Keratinocyte (primary cell): ENCODE data around the gene SS18. TPM values are rescaled to one million over a fixed set of nuclear protein-coding genes. Genes with fewer than 3 reads are reported as not detected.

Source experiments
- DNase-seq: peaks from one replicate; pipeline ENCODE4 v3.0.0-alpha.2; 2011; ENCODE audit warnings: low read depth, missing footprints, low spot score
- FAIRE-seq: peaks from 2 replicates; lab custom pipeline; 2011; peaks lifted over from hg19 to GRCh38; lab: Jason Lieb, UNC
- H2AFZ ChIP-seq: 2 replicates; pipeline ENCODE4 v1.6.0; 2012; ENCODE audit warnings: low read length, control low read depth, inconsistent platforms; ENCODE audit not compliant: control insufficient read depth
- H3K27ac ChIP-seq: 2 replicates; pipeline ENCODE4 v1.5.1; 2011; ENCODE audit warnings: low read length; ENCODE audit not compliant: control insufficient read depth, insufficient read depth
- H3K27me3 ChIP-seq: 3 replicates; pipeline ENCODE4 v1.6.0; 2011; ENCODE audit warnings: low read length; ENCODE audit not compliant: control insufficient read depth, insufficient read depth; ENCODE audit errors: extremely low read depth
- H3K36me3 ChIP-seq, 2 experiments: 2 replicates in 1 of 2; 3 replicates in 1 of 2; pipeline ENCODE4 v1.5.1; 2011; ENCODE audit warnings: low read length in 2 of 2, mild to moderate bottlenecking in 1 of 2; ENCODE audit not compliant: control insufficient read depth in 2 of 2, insufficient read depth in 2 of 2; ENCODE audit errors: extremely low read depth in 1 of 2
- H3K4me1 ChIP-seq: 3 replicates; pipeline ENCODE4 v1.5.1; 2011; ENCODE audit warnings: low read length; ENCODE audit not compliant: control insufficient read depth, insufficient read depth; ENCODE audit errors: extremely low read depth
- H3K4me2 ChIP-seq: 3 replicates; pipeline ENCODE4 v1.6.0; 2011; ENCODE audit warnings: low read depth, low read length; ENCODE audit not compliant: control insufficient read depth, insufficient read depth; ENCODE audit errors: extremely low read depth
- H3K4me3 ChIP-seq, 3 experiments: fragments of 200-600 bp in 1 of 3; sonication (generic) in 1 of 3; 2 replicates in 2 of 3; 3 replicates in 1 of 3; pipeline ENCODE4 v1.5.1; 2011 to 2016; ENCODE audit warnings: low read length in 3 of 3, mild to moderate bottlenecking in 3 of 3, control low read depth in 2 of 3, inconsistent platforms in 1 of 3, low read depth in 1 of 3, mixed read lengths in 1 of 3, mixed run types in 1 of 3, moderate library complexity in 1 of 3; ENCODE audit not compliant: control insufficient read depth in 2 of 3, insufficient read depth in 2 of 3; ENCODE audit errors: extremely low read depth in 1 of 3
- H3K79me2 ChIP-seq: 2 replicates; pipeline ENCODE4 v1.6.0; 2012; ENCODE audit warnings: low read length; ENCODE audit not compliant: control insufficient read depth, insufficient read depth
- H3K9ac ChIP-seq: 3 replicates; pipeline ENCODE4 v1.6.0; 2011; ENCODE audit warnings: low read length; ENCODE audit not compliant: control insufficient read depth, insufficient read depth; ENCODE audit errors: extremely low read depth
- H3K9me1 ChIP-seq: 3 replicates; pipeline ENCODE4 v1.6.0; 2011; ENCODE audit warnings: low read length; ENCODE audit not compliant: control insufficient read depth, insufficient read depth; ENCODE audit errors: extremely low read depth
- H3K9me3 ChIP-seq: 2 replicates; pipeline ENCODE4 v1.5.1; 2012; ENCODE audit warnings: low read depth, low read length; ENCODE audit not compliant: control insufficient read depth
- H4K20me1 ChIP-seq: 3 replicates; pipeline ENCODE4 v1.6.0; 2011; ENCODE audit warnings: low read length; ENCODE audit not compliant: control insufficient read depth, insufficient read depth; ENCODE audit errors: extremely low read depth
- EZH2 ChIP-seq: IDR thresholded peaks from one replicate; pipeline ENCODE4 v1.6.1; 2012; ENCODE audit warnings: inconsistent platforms, mild to moderate bottlenecking, low read length, moderate library complexity
- dilution Hi-C: fragments of 300-500 bp; cut with MboI; formaldehyde crosslinking; loops from one replicate; pipeline ENCODE4 v1.7.0; 2020; ENCODE audit warnings: low sequenced_read_pairs; ENCODE audit not compliant: extremely low pct_ligation_motif_present
- polyA plus RNA-seq, 5 experiments: library from polyadenylated mRNA; depleted of rRNA in 3 of 5; stranded (reverse) in 3 of 5; stranded (forward) in 1 of 5; unstranded in 1 of 5; fragments of >200 nt; gene quantifications; 1 replicate in 1 of 5; 2 replicates in 3 of 5; 3 replicates in 1 of 5; pipeline versions ENCODE4 v1.2.1 to v1.2.3, GENCODE V29; 2011 to 2012; ENCODE audit warnings: missing spikeins in 2 of 5, low read depth in 1 of 5, low replicate concordance in 1 of 5
- TF ChIP-seq, protein P1 (sequence below), 3 experiments: IDR thresholded peaks in 1 of 3; conservative IDR thresholded peaks in 1 of 3; optimal IDR thresholded peaks in 1 of 3; 2 replicates in 2 of 3; 3 replicates in 1 of 3; pipeline versions ENCODE3 to v1.5.1; 2011; ENCODE audit warnings: low read length in 3 of 3, mild to moderate bottlenecking in 3 of 3, moderate library complexity in 2 of 3, control low read depth in 1 of 3, inconsistent platforms in 1 of 3; ENCODE audit not compliant: insufficient read depth in 2 of 3; ENCODE audit errors: extremely low read depth in 1 of 3

Gene SS18
- polyA plus RNA-seq, 1 donor (not counting 4 experiments of a cell fraction or from before 2014, with no cell fraction given): 140 TPM

DNA sequence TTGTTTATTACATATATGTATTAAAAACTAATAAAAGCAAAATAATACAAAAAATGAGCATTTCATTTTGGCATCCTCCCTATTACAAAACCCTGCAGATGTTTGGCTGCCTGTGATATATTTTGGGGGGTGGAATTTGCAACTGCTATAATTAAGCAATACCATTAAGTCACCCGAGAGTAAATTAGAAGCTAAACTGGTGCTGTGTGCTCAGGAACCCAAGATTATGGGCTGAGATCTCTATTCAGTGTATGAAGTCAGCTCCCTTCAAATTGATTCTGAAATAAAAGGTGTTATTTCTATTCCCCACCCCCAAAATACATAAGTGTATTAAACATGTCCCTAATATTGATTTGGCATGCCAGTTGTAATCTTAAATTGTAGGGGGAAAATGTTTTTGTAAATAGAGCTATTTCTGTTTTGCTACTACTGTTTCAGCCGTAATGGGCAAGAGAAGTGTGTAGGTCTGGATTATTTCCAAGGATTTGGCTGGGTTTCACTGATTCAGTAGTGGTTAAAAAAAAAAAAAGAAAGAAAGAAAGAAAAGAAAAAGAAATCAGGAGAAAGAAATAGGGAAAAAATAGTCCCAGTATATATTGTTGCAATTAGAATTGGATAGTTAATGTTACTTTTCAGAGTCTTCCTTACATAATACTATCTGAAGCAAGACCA lies 110.9 kb downstream of the SS18 start:
- FAIRE-seq: no peak
- no peak overlapping the region for H2AFZ ChIP-seq
- H3K27ac ChIP-seq: no peak overlapping the region
- no peaks in the 10 kb centered on the region for H3K79me2 ChIP-seq
- H3K36me3 ChIP-seq: no peaks in the 10 kb centered on the region
- H3K9me1 ChIP-seq: no peaks in the 10 kb centered on the region
- no peak overlapping the region for H3K4me3 ChIP-seq
- no peaks in the 10 kb centered on the region for H3K4me1 ChIP-seq
- dilution Hi-C loops: no loop called here
- no peak for TF ChIP-seq EZH2
- TF ChIP-seq, protein P1, sequence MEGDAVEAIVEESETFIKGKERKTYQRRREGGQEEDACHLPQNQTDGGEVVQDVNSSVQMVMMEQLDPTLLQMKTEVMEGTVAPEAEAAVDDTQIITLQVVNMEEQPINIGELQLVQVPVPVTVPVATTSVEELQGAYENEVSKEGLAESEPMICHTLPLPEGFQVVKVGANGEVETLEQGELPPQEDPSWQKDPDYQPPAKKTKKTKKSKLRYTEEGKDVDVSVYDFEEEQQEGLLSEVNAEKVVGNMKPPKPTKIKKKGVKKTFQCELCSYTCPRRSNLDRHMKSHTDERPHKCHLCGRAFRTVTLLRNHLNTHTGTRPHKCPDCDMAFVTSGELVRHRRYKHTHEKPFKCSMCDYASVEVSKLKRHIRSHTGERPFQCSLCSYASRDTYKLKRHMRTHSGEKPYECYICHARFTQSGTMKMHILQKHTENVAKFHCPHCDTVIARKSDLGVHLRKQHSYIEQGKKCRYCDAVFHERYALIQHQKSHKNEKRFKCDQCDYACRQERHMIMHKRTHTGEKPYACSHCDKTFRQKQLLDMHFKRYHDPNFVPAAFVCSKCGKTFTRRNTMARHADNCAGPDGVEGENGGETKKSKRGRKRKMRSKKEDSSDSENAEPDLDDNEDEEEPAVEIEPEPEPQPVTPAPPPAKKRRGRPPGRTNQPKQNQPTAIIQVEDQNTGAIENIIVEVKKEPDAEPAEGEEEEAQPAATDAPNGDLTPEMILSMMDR (optimal IDR thresholded peaks at IDR 0.05 in 1 of 3, IDR thresholded peaks at IDR 0.05 in 1 of 3, conservative IDR thresholded peaks at IDR 0.05 in 1 of 3; ENCODE audit: extremely low read depth in 1 of 3, insufficient read depth in 2 of 3, low read length in 3 of 3): no peak
- H3K27me3 ChIP-seq: no peaks in the 10 kb centered on the region
- DNase-seq: no peak
- H4K20me1 ChIP-seq: no peaks in the 10 kb centered on the region
- no peaks in the 10 kb centered on the region for H3K9me3 ChIP-seq
- H3K9ac ChIP-seq: no peak overlapping the region
- H3K4me2 ChIP-seq: no peak overlapping the region

DNA sequence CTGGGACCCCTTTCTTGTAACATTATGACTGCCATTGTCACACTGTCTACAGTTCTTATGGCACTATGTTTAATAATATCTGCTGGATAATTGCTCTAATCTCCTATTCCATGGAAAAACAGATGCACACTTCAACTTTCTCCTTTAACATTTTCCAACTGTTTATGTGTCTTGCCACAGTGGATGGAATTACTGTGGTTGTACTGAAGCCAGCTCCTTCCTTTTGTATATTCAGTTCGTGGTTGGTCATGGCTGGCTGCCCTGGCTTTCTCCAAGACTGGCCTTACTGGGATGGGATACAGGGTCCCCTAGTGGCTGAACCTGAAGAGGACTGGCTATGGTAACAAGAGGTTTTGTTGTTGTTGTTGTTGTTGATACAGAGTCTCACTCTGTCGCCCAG lies 113.9 kb downstream of the SS18 start:
- Histone ChIP-seq H2AFZ (no peak overlapping the region), H3K4me2 (no peak overlapping the region), H3K27ac (no peak overlapping the region), H4K20me1 (no peaks in the 10 kb centered on the region), H3K9ac (no peak overlapping the region), H3K27me3 (no peaks in the 10 kb centered on the region), H3K36me3 (no peaks in the 10 kb centered on the region), H3K79me2 (no peaks in the 10 kb centered on the region), H3K9me3 (no peaks in the 10 kb centered on the region), H3K4me3 (no peak overlapping the region), H3K9me1 (no peaks in the 10 kb centered on the region), H3K4me1 (no peaks in the 10 kb centered on the region)
- DNase-seq (no peak), FAIRE-seq (no peak)
- TF ChIP-seq, protein P1 (optimal IDR thresholded peaks at IDR 0.05 in 1 of 3, IDR thresholded peaks at IDR 0.05 in 1 of 3, conservative IDR thresholded peaks at IDR 0.05 in 1 of 3; ENCODE audit: extremely low read depth in 1 of 3, insufficient read depth in 2 of 3, low read length in 3 of 3): no peak
- no peak for TF ChIP-seq EZH2
- dilution Hi-C loops: no loop called here
